ENCODE measurements around the gene POU2AF1. TPM values are rescaled to one million over a fixed set of nuclear protein-coding genes. Genes with fewer than 3 reads are reported as not detected.

Gene POU2AF1
- total RNA-seq, 4 donors from 2014 or later, result 0.17 to 2.1 TPM; not detected in 2

GRCh38 chr11:111336062-111336461 is 43.0 kb downstream of the POU2AF1 start:
- no peak for TF ChIP-seq CTCF (IDR thresholded peaks at IDR 0.05; ENCODE audit: low read depth)

- TF ChIP-seq CTCF (IDR thresholded peaks at IDR 0.05; ENCODE audit: low read depth), result no peak
These were observed 43.5 kb downstream of the POU2AF1 start for GRCh38 chr11:111335549-111335948.

GRCh38 chr11:111334532-111335502 is 44.3 kb downstream of the POU2AF1 start:
- TF ChIP-seq CTCF (IDR thresholded peaks at IDR 0.05; ENCODE audit: low read depth), result no peak

- TF ChIP-seq CTCF (IDR thresholded peaks at IDR 0.05; ENCODE audit: low read depth), result no peak
These were observed 47.2 kb downstream of the POU2AF1 start for GRCh38 chr11:111331711-111332479.

GRCh38 chr11:111330234-111330893 is 48.7 kb downstream of the POU2AF1 start:
- TF ChIP-seq CTCF (IDR thresholded peaks at IDR 0.05; ENCODE audit: low read depth), result no peak

GRCh38 chr11:111329306-111330204 is 49.5 kb downstream of the POU2AF1 start:
- TF ChIP-seq CTCF (IDR thresholded peaks at IDR 0.05; ENCODE audit: low read depth), result no peak

Data from subcutaneous adipose tissue (tissue), 4 donors.